IMR-90 (cell line): ENCODE results near the gene CLDN6.

Experiments used
- CTCF ChIP-seq: conservative IDR thresholded peaks from 2 replicates; pipeline ENCODE4 v1.5.1; 2012; ENCODE audit warnings: mild to moderate bottlenecking, low read depth, low read length, improper control_type of control experiment
- ELK1 ChIP-seq: fragments of 150-350 bp; IDR thresholded peaks from 2 replicates; pipeline ENCODE4 v1.6.1; 2016; ENCODE audit warnings: low read depth, mild to moderate bottlenecking, low read length, moderate library complexity, borderline replicate concordance
- MAFK ChIP-seq: IDR thresholded peaks from 2 replicates; pipeline ENCODE4 v1.6.1; 2012; ENCODE audit warnings: low read depth, low read length, improper control_type of control experiment
- MXI1 ChIP-seq: IDR thresholded peaks from 2 replicates; pipeline ENCODE4 v1.6.1; 2012; ENCODE audit warnings: low read depth, mild to moderate bottlenecking, low read length, moderate library complexity, borderline replicate concordance
- POLR2A ChIP-seq: IDR thresholded peaks from 2 replicates; pipeline ENCODE4 v1.6.1; 2012; ENCODE audit warnings: mild to moderate bottlenecking, low read depth, low read length
- RAD21 ChIP-seq: IDR thresholded peaks from 2 replicates; pipeline ENCODE4 v1.6.1; 2012; ENCODE audit warnings: low read length, improper control_type of control experiment
- RCOR1 ChIP-seq: IDR thresholded peaks from 2 replicates; pipeline ENCODE4 v1.6.1; 2012; ENCODE audit warnings: mild to moderate bottlenecking, low read length, improper control_type of control experiment; ENCODE audit not compliant: insufficient replicate concordance
- RFX5 ChIP-seq: IDR thresholded peaks from 2 replicates; pipeline ENCODE4 v1.8.0; 2012; ENCODE audit warnings: low read depth, mild to moderate bottlenecking, low read length, moderate library complexity
- USF2 ChIP-seq: fragments of 150-350 bp; IDR thresholded peaks from 2 replicates; pipeline ENCODE4 v1.6.1; 2017; ENCODE audit warnings: mild to moderate bottlenecking, antibody characterized with exemption, low read length, low read depth

- no peak for TF ChIP-seq CTCF
- TF ChIP-seq USF2, result no peak
- no peak for TF ChIP-seq POLR2A
- no peak for TF ChIP-seq ELK1
- TF ChIP-seq RAD21, result no peak
- no peak for TF ChIP-seq RCOR1
- no peak for TF ChIP-seq MXI1
- TF ChIP-seq MAFK, result no peak
- TF ChIP-seq RFX5, result no peak
Observed at GRCh38 chr16:3012246-3012645, 5.7 kb downstream of the CLDN6 start.
